SH-SY5Y (cell line): ENCODE measurements around the gene FAM228A.

ENCODE experiments used
- GATA2 ChIP-seq: IDR thresholded peaks from 2 replicates; pipeline ENCODE4 v1.6.1; 2011; ENCODE audit warnings: mild to moderate bottlenecking, low read depth, low read length
- GATA3 ChIP-seq: IDR thresholded peaks from 2 replicates; pipeline ENCODE4 v1.6.1; 2011; ENCODE audit warnings: low read depth, mild to moderate bottlenecking, low read length, moderate library complexity

FAM228A gene

DNA sequence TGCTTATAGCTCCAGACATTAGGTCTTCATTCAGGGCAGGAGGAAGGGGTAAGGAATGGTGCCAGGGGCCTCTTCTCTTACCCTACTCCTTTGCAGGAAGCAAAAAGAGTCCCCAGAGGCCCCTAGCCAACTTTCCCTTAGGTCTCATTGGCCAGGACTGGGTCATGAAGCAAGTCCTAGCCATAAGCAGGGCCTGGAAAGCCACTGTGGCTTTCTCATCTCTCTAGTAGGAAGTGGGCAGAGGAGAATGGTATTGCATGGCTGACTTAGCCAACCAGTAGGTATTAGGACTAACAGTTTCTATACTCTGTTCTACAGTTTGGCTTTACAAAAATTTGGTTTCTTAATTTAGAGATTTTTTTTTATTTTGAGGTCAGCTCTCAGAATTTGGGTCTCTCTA is 4.8 kb downstream of the FAM228A start:
- TF ChIP-seq GATA3 (no peak), GATA2 (no peak)

DNA sequence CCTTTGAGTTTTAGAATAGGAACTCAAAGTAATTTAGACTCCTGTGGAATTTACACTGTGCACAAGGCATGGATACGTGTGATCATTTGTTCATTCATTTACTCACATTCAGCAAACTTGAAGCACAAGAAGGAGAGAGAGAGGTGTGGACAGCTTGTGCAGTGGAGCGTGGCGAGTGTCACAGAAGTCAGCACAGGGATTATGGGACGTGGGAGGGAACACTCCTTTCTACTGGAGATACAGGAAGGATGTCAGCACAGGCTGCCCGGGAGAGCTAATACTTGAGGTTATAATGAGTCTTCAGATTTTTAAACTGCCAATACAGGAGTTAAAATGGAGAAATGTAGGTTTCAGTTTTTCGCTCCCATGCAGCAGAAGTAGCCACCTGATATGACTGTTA is 7.0 kb downstream of the FAM228A start:
- TF ChIP-seq GATA2 (no peak), GATA3 (no peak)

DNA sequence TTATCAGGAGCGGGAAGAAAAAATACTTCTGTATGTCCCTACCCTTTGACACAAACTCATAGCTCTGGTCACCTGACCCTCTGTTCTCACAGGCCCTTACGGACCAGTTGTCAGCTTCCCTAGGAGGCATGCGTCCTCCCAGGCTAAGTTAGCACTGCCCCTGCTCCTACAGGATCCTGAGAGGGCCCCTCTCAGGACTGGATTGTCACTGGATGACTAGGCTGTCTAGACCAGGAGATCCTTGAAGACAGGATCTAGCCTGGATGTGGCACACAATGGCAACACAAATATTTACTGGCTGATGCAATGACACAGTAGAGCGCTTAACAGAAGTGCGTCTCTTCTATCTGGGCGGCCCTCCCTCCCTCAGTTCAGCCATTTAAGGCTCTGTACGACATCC is 7.7 kb downstream of the FAM228A start:
- TF ChIP-seq GATA3 (no peak), GATA2 (no peak)

DNA sequence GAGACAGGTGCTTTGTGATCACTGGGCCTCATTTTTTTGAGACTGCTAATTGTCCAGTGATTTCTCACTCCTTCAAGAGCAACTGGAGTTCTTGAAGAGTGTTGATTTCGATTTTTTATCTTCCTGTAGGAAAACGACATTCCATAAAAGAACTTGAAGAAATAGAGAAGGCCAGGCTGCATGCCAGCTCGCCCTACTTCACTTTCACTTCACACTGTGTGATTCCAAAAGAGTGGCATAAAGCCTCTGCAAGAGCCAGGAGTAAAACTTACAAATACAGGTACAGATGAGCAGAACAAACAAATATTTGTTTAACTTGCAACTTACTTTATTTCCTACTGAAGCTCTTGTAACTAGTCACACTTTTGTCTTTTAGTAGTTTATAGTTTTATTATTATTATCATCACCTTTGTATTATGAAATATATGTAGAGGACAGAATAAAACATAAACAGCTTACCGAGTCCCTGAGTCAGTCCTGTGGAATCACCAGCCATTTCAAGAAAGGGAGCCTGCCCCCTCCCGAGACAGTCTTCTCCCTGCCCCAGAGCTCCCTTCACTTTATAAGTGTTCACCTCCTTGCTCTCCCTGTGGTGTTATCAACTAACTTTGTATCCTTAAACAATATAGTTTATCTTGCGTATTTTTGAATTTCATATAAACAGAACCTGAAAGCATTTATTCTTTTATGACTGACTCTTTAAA is 8.7 kb downstream of the FAM228A start:
- no peak for TF ChIP-seq GATA3
- no peak for TF ChIP-seq GATA2

DNA sequence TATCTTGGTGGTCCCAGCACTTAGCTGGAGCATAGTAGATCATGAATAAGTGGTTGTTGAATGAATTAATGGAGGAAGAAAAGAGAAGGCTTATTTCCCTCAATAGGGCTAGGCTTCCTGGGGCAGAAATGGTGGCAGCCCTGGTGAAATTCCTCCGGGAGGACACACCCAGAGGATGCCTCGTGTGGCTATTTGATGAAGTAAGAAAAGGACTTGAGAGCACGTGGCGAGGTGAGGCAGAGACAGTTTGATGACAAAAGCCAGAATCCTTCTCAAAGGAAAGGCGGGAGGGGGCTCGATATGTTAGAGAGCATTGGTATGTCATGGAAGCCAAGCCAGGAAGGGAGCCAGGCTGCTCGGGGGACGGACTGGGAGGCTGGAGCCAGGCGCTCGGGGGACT is 14.7 kb downstream of the FAM228A start:
- TF ChIP-seq GATA2, result no peak
- TF ChIP-seq GATA3, result no peak

DNA sequence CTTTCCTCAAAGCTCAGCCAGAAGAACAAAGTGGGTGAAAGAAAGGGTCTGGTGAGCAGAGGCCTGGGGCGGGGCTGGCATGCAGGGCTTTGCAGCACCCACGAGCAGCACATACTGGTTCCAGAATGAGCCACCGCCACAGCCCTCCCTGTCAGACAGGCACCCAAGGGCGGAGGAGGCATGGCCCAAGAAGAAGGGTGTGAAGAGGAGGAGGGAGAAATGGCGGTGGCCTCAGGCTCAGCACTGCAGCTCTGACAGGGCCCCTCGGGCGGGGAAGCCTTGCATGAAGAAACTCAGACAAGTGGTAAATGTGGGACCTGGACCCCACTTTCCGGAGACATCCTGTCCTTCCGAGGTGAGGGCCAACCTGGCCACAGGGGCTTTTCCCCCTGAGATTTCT is 15.7 kb downstream of the FAM228A start:
- TF ChIP-seq GATA3 (no peak), GATA2 (no peak)

DNA sequence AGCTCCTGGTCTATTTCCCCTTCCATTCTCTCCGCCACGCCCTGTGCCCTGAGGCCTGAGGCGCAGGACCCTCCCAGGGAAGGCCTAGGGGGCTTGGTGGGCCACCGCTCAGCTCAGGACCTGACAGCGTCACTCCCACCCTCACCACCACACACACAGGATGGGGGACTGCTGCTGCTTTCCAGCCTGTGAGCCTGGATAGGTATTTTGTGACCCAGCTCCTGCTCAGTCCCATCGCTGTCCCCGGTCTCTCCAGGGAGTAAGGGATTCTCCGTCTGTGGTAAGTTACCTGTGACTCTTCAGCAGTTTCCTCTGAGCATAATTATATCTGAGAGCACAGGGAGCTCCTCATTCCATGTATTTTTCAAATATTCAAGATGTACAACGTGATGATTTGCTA is 16.3 kb downstream of the FAM228A start:
- TF ChIP-seq GATA2 (no peak), GATA3 (no peak)

DNA sequence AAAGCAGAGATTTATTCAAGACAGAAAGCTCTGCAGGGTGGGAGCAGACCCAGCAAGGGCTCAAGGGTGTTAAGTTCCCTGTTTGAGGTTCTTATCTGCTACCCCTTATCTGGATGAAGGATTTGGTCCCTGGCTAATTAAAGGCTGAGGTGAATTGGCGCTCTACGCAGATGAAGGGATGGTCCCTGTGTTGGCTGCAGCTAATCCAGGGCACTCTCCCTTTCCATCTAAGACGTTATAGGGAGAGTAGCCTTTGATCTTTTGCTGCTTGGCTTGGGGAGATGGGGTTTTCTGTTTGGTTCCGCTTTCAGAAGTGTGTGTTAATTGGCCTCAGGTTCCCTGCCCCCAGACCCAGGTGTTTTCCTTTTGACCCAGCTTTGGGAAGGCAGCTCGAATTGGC is 17.0 kb downstream of the FAM228A start:
- no peak for TF ChIP-seq GATA2
- no peak for TF ChIP-seq GATA3

DNA sequence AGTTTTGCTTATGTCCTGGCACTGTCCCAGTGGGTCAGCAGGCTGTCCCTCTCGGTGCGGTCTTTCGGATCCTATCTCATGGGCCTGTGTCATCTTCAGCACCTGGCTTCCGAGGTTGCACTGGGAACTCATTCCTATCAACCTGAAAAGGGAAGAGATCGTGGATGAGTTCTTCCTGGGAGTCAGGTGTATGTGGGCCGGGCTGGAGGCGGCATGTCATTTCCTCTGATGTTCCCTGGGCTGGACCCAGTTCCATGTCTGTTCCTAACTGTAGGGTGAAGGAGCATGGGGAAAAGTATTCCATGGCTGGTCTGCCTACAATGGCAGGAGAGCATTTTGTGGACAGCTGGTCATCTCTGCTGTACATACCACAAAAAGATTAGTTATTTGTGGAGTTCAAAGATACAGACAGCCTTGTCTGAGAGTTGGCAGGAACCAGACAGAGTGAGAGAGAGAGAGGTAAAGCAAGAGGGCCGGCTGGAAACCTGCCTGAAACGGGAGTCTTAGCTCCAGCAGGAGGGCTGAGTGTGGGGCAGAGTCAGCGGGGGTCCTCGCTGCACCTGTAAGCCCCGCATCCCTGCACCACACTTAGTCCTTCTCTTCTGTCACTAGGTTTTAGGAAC is 25.2 kb downstream of the FAM228A start:
- TF ChIP-seq GATA2, result no peak
- no peak for TF ChIP-seq GATA3

DNA sequence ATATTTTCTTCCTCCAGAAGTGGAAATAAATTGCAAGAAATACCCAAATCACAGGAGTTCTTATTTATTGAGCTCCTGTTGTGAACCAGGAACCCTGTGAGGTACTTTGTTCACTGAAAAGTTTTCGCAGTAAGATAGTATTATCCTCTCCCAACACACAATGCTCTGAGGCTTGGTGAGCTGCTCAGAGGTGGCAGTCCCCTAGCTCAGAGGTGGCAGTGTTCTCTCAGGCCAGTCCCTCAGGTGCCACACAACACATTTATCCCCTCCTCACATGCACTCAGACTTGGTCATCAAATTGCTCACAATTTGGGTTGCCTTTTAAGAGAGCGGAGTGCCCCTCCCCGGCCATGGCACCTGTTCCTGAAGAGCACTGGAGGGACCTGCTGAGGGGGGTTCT is 25.9 kb downstream of the FAM228A start:
- TF ChIP-seq GATA2 (no peak), GATA3 (no peak)

DNA sequence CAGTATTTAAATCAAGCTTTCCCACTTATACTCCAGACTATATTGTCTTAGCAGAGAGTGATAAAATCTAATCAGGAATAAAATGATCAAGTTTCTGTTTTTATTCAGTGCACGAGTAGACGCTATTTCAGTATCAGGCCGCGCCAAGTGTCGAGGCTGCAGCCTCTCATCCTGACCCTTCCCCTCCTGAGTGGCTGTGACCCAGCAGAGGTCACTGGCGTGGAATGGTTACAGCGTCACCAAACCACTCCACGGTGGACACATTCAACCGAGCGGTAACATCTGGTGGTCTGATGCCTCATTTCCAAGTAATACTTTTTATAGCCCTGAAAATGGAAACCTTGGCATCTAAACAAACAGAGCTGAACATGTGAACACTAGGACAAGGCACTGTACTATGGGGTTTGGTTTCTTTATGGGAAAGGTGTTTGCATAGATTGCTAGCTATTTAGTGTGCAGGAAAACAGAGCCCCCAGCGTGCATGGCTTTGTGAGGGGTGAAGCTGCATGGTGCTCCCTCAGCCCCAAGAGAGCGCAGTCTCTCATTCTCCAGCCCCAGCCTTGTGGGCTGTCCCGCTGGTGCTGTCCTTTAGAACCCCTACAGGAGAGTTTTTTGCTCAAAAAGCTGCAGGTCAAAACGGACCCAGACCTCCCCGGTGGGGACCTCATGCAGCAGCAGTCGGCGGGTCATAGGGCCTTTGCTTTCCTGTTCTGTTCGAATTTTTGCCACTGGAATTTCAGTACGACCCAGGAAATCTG is 28.4 kb downstream of the FAM228A start:
- TF ChIP-seq GATA3 (no peak), GATA2 (no peak)

DNA sequence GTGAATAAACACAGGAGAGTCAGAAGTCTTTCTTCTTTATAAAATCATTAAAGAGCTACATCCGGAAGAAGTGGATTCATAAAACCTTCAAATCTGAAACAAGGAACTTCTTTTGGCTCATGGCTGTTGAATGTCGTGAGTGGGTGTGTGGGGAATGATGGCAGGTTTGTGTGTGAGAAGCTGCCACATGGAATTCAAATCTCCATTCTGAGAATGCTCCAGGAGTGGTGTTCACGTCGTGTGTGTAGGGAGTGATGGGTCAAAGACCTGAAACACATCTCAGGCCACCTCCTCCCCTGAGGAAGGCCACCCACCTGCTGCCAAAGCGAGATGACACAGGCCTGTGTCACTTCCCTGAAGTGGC is 28.9 kb downstream of the FAM228A start:
- TF ChIP-seq GATA2 (no peak), GATA3 (no peak)

DNA sequence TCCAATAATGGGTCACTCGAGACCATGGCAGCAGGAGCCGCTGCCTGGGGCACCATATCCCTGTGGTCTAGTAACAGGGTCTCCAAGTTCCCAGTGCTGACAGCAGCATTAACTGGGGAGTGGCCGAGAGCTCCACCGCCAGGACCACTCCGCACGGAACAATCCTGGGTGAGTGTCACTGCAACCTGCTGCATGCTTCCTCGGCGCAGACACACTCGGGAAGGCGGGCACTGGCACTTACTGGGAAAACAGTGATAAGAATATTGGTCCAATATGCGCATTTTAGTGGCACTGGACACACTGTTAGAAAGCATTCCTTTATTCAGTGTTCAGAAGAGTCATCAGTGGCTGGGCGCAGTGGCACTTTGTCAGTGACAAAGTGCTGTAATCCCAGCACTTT is 29.7 kb downstream of the FAM228A start:
- TF ChIP-seq GATA2 (no peak), GATA3 (no peak)

DNA sequence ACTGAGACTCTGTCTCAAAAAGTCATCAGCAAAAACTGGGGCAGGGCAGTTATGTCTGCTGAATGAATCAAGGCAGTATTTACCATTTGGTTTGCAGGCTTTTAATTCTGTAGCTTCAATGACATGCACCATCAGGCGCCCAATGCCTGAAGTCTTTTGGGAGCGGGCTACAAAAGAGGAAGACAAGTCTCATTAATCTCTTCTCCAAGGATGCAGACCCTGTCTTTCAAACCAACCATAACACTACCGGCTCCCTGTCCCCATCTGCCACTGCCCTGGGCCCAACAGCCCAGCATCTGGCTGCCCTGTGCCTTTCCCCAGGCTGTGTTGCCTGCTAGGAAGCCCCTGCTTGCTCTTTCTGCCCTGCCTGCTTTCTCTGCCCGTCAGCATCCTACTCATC is 30.3 kb downstream of the FAM228A start:
- TF ChIP-seq GATA2, result no peak
- TF ChIP-seq GATA3, result no peak

DNA sequence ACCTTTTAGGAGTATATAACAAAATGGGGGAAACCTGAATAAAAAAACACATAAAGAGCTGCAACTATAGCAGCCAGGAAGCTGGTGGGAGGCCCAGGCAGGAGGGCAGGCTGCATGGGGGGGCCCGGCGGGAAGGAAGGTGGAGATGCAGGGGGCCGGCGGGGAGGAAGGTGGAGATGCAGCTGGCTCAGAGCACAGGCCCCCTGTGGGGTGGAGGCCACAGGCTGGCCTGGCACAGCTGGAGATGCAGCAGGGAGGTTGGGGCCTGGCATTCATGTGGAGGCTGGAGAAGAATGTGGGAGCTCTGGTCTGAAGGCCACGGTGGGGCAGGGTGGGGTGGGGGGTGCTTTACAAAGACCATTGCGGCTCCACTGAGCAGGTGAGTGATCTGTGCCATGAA is 31.4 kb downstream of the FAM228A start:
- TF ChIP-seq GATA3, result no peak
- TF ChIP-seq GATA2, result no peak

DNA sequence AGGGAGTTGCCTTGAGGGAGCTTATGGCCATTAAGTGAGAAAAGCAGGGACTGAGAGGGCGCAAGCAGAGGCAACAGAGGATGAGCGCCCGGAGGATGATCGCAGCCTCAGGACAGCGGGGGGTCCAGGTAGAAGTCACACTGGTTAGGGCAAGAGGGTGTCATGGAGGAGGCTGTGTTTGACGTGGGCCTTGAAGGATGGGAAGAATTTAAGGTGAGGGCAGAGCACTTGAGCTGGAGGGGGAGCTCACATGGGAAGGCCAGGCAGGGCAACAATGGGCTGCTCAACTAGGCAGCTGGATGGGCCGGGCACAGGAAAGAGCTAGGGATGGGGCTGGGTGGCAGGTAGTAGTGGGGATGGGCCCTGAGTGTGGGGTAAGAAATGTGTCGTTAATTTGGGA is 31.9 kb downstream of the FAM228A start:
- TF ChIP-seq GATA3, result no peak
- no peak for TF ChIP-seq GATA2
